ENCODE results near the gene JAK2.
"Not testable (repeated sequence)": the region's sequence is repeated elsewhere in the genome, so short reads cannot be mapped to it uniquely, and the experiment has no call there.

The JAK2 gene

GRCh38 chr9:5031941-5032340 lies 46.9 kb downstream of the JAK2 start:
- Histone ChIP-seq H3K36me3 (ENCODE audit: control insufficient read depth in 4 of 4, insufficient read depth in 4 of 4, low read length in 3 of 4) (peaks cover 18 to 50% (median 21%) of the 10 kb centered on the region in 4 experiments), H3K9me3 (ENCODE audit: control extremely low read depth in 1 of 5, control insufficient read depth in 4 of 5, insufficient read depth in 2 of 5, low read depth in 1 of 5, low read length in 4 of 5) (peaks cover 0 to 11% (median 3%) of the 10 kb centered on the region in 5 experiments)
- CTCF ChIA-PET; H3K27me3 ChIP-seq (replicated peaks in 2 of 5; ENCODE audit: control insufficient read depth in 4 of 5, insufficient read depth in 5 of 5, low read length in 4 of 5); H3K4me3 ChIP-seq (ENCODE audit: control insufficient read depth in 1 of 7, extremely low read depth in 1 of 7, insufficient read depth in 4 of 7, low read depth in 2 of 7, low read length in 6 of 7); H3K4me1 ChIP-seq (ENCODE audit: control extremely low read depth in 1 of 4, control insufficient read depth in 4 of 4, insufficient read depth in 4 of 4, low read length in 3 of 4); POLR2A ChIA-PET; H3K27ac ChIP-seq (ENCODE audit: insufficient read depth in 1 of 2, low read depth in 1 of 2, low read length in 2 of 2, poor library complexity in 1 of 2, severe bottlenecking in 2 of 2); DNase-seq: not testable (repeated sequence)
- WGBS (ENCODE audit: insufficient coverage): over 99% methylated on average over 19 of the region's 19 CpGs

- Histone ChIP-seq H3K36me3 (ENCODE audit: control insufficient read depth in 4 of 4, insufficient read depth in 4 of 4, low read length in 3 of 4) (peaks cover 12 to 44% (median 28%) of the 10 kb centered on the region in 4 experiments), H3K27me3 (replicated peaks in 2 of 5; ENCODE audit: control insufficient read depth in 4 of 5, insufficient read depth in 5 of 5, low read length in 4 of 5) (no peaks in the 10 kb centered on the region), H3K27ac (ENCODE audit: insufficient read depth in 1 of 2, low read depth in 1 of 2, low read length in 2 of 2, poor library complexity in 1 of 2, severe bottlenecking in 2 of 2) (no peak overlapping the region), H3K4me1 (ENCODE audit: control extremely low read depth in 1 of 4, control insufficient read depth in 4 of 4, insufficient read depth in 4 of 4, low read length in 3 of 4) (no peaks in the 10 kb centered on the region), H3K9me3 (ENCODE audit: control extremely low read depth in 1 of 5, control insufficient read depth in 4 of 5, insufficient read depth in 2 of 5, low read depth in 1 of 5, low read length in 4 of 5) (peaks cover 1 to 22% (median 16%) of the 10 kb centered on the region in 5 experiments), H3K4me3 (ENCODE audit: control insufficient read depth in 1 of 7, extremely low read depth in 1 of 7, insufficient read depth in 4 of 7, low read depth in 2 of 7, low read length in 6 of 7) (no peak overlapping the region)
- ChIA-PET POLR2A (no interaction called here), CTCF (no interaction called here)
- no peak for DNase-seq
- WGBS (ENCODE audit: insufficient coverage): 97% methylated on average over 36 of the region's 47 CpGs
Measured at GRCh38 chr9:5040730-5041389, 55.8 kb downstream of the JAK2 start.

DNA sequence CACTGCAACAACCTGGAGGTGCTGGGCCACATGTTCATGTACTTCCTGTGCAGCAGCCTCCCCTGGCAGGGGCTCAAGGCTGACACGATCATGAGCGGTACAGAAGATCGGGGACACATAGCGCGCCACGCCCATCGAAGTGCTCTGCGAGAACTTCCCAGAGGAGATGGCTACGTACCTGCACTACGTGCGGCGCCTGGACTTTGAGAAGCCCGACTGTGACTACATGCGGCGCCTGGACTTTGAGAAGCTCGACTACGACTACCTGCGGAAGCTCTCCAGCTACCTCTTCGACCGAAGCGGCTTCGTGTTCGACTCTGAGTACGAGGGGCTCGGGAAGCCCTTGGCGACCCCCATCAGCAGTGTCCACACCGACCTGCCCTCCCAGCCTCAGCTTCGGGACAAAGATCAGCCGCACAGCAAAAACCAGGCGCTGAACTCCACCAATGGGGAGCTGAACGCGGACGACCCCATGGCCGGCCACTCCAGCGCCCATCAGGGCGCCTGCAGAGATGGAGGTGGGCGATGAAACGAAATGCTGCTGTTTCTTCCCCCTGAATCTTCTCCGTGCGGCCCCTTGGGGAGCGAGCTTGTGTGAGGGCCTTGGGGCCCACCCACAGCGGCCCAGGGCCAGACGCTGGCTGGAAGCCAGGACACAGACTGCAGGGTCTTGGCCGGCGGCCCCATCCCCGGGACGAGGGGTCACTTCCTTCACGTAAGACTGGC lies 56.5 kb downstream of the JAK2 start:
- 98% methylated on average over 42 of the region's 48 CpGs for WGBS (ENCODE audit: insufficient coverage)
- no peak for DNase-seq

DNA sequence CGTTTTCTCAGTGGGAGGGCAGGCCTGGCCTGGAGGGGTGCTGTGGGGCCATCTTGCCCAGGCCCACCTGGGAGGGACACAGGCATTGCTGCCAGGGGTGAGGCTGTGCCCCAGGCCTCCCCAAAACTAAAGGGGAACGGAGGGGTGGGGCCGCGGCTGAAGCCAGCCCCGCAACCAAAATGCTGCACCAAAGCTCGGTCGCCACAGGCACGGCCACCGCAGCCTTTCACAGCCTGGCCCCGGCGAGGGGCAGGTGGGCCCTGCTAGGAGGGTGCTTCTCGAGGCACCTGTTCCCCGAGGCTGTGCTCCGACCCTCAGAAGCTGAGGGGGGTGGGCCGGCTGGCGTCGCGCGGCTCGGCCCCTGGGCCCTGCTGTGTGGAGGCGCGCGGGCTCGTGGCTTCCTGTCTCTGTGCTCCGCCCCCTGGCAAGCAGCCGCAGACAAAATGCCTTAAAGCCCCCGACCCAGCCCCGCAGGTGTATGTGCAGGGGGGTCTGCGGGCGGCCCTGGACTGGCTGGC lies 57.6 kb downstream of the JAK2 start:
- peak in 1 of 3 donors; percentile 16 for DNase-seq
- CTCF ChIA-PET: no interaction called here
- WGBS (ENCODE audit: insufficient coverage): 87% methylated on average over 30 of the region's 30 CpGs

More for the DNA sequence above, 56.5 kb downstream of the JAK2 start:
- peaks cover 1 to 22% (median 16%) of the 10 kb centered on the region in 5 experiments for H3K9me3 ChIP-seq (ENCODE audit: control extremely low read depth in 1 of 5, control insufficient read depth in 4 of 5, insufficient read depth in 2 of 5, low read depth in 1 of 5, low read length in 4 of 5)
- H3K27ac ChIP-seq (ENCODE audit: insufficient read depth in 1 of 2, low read depth in 1 of 2, low read length in 2 of 2, poor library complexity in 1 of 2, severe bottlenecking in 2 of 2): no peak overlapping the region
- CTCF ChIA-PET: no interaction called here
- H3K36me3 ChIP-seq (ENCODE audit: control insufficient read depth in 4 of 4, insufficient read depth in 4 of 4, low read length in 3 of 4): peaks cover 16 to 49% (median 29%) of the 10 kb centered on the region in 4 experiments
- no peaks in the 10 kb centered on the region for H3K27me3 ChIP-seq (replicated peaks in 2 of 5; ENCODE audit: control insufficient read depth in 4 of 5, insufficient read depth in 5 of 5, low read length in 4 of 5)
- H3K4me1 ChIP-seq (ENCODE audit: control extremely low read depth in 1 of 4, control insufficient read depth in 4 of 4, insufficient read depth in 4 of 4, low read length in 3 of 4): no peaks in the 10 kb centered on the region
- H3K4me3 ChIP-seq (ENCODE audit: control insufficient read depth in 1 of 7, extremely low read depth in 1 of 7, insufficient read depth in 4 of 7, low read depth in 2 of 7, low read length in 6 of 7): peak overlapping the region in 1 of 7 experiments; percentile 25
- POLR2A ChIA-PET: no interaction called here

GRCh38 chr9:5043381-5043780 lies 58.3 kb downstream of the JAK2 start:
- Histone ChIP-seq H3K9me3 (ENCODE audit: control extremely low read depth in 1 of 5, control insufficient read depth in 4 of 5, insufficient read depth in 2 of 5, low read depth in 1 of 5, low read length in 4 of 5) (peaks cover 1 to 22% (median 16%) of the 10 kb centered on the region in 5 experiments), H3K4me1 (ENCODE audit: control extremely low read depth in 1 of 4, control insufficient read depth in 4 of 4, insufficient read depth in 4 of 4, low read length in 3 of 4) (no peaks in the 10 kb centered on the region), H3K27ac (ENCODE audit: insufficient read depth in 1 of 2, low read depth in 1 of 2, low read length in 2 of 2, poor library complexity in 1 of 2, severe bottlenecking in 2 of 2) (no peak overlapping the region), H3K4me3 (ENCODE audit: control insufficient read depth in 1 of 7, extremely low read depth in 1 of 7, insufficient read depth in 4 of 7, low read depth in 2 of 7, low read length in 6 of 7) (no peak overlapping the region), H3K27me3 (replicated peaks in 2 of 5; ENCODE audit: control insufficient read depth in 4 of 5, insufficient read depth in 5 of 5, low read length in 4 of 5) (no peaks in the 10 kb centered on the region), H3K36me3 (ENCODE audit: control insufficient read depth in 4 of 4, insufficient read depth in 4 of 4, low read length in 3 of 4) (peaks cover 16 to 51% (median 29%) of the 10 kb centered on the region in 4 experiments)
- ChIA-PET CTCF (no interaction called here), POLR2A (no interaction called here)
- no peak for DNase-seq
- no CpG with 5 or more reads among the region's 3 CpGs for WGBS (ENCODE audit: insufficient coverage)

More for the DNA sequence above, 57.6 kb downstream of the JAK2 start:
- Histone ChIP-seq H3K27me3 (replicated peaks in 2 of 5; ENCODE audit: control insufficient read depth in 4 of 5, insufficient read depth in 5 of 5, low read length in 4 of 5) (no peaks in the 10 kb centered on the region), H3K4me3 (ENCODE audit: control insufficient read depth in 1 of 7, extremely low read depth in 1 of 7, insufficient read depth in 4 of 7, low read depth in 2 of 7, low read length in 6 of 7) (no peak overlapping the region), H3K9me3 (ENCODE audit: control extremely low read depth in 1 of 5, control insufficient read depth in 4 of 5, insufficient read depth in 2 of 5, low read depth in 1 of 5, low read length in 4 of 5) (peaks cover 1 to 22% (median 16%) of the 10 kb centered on the region in 5 experiments), H3K27ac (ENCODE audit: insufficient read depth in 1 of 2, low read depth in 1 of 2, low read length in 2 of 2, poor library complexity in 1 of 2, severe bottlenecking in 2 of 2) (no peak overlapping the region), H3K36me3 (ENCODE audit: control insufficient read depth in 4 of 4, insufficient read depth in 4 of 4, low read length in 3 of 4) (peaks cover 16 to 51% (median 29%) of the 10 kb centered on the region in 4 experiments), H3K4me1 (ENCODE audit: control extremely low read depth in 1 of 4, control insufficient read depth in 4 of 4, insufficient read depth in 4 of 4, low read length in 3 of 4) (no peaks in the 10 kb centered on the region)
- POLR2A ChIA-PET: no interaction called here

DNA sequence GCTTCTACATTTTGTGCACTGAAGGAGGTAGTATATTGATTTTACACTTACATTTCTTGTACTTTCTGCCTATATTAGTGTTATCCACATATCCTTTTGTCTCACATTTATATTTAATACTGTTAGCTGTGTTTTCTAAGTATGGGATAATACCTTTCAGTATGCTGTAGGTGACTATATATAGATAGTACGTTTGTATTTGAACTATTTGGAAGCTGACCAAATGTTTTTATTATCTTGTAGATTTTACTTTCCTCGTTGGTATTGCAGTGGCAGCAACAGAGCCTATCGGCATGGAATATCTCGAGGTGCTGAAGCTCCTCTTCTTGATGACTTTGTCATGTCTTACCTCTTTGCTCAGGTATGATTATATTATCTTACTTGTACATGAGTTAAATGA lies 59.1 kb downstream of the JAK2 start:
- no peak for DNase-seq

GRCh38 chr9:5052838-5053237 lies 67.8 kb downstream of the JAK2 start:
- ChIA-PET POLR2A (no interaction called here), CTCF (no interaction called here)
- no peaks in the 10 kb centered on the region for H3K9me3 ChIP-seq (ENCODE audit: control extremely low read depth in 1 of 5, control insufficient read depth in 4 of 5, insufficient read depth in 2 of 5, low read depth in 1 of 5, low read length in 4 of 5)
- peaks cover 4 to 35% (median 14%) of the 10 kb centered on the region in 4 experiments for H3K36me3 ChIP-seq (ENCODE audit: control insufficient read depth in 4 of 4, insufficient read depth in 4 of 4, low read length in 3 of 4)
- H3K4me3 ChIP-seq (ENCODE audit: control insufficient read depth in 1 of 7, extremely low read depth in 1 of 7, insufficient read depth in 4 of 7, low read depth in 2 of 7, low read length in 6 of 7): no peak overlapping the region
- H3K4me1 ChIP-seq (ENCODE audit: control extremely low read depth in 1 of 4, control insufficient read depth in 4 of 4, insufficient read depth in 4 of 4, low read length in 3 of 4): no peaks in the 10 kb centered on the region
- no peaks in the 10 kb centered on the region for H3K27me3 ChIP-seq (replicated peaks in 2 of 5; ENCODE audit: control insufficient read depth in 4 of 5, insufficient read depth in 5 of 5, low read length in 4 of 5)
- no peak overlapping the region for H3K27ac ChIP-seq (ENCODE audit: insufficient read depth in 1 of 2, low read depth in 1 of 2, low read length in 2 of 2, poor library complexity in 1 of 2, severe bottlenecking in 2 of 2)
- DNase-seq: no peak
- no CpG with 5 or more reads among the region's 1 CpG for WGBS (ENCODE audit: insufficient coverage)

More for the DNA sequence above, 59.1 kb downstream of the JAK2 start:
- H3K9me3 ChIP-seq (ENCODE audit: control extremely low read depth in 1 of 5, control insufficient read depth in 4 of 5, insufficient read depth in 2 of 5, low read depth in 1 of 5, low read length in 4 of 5): peaks cover under 1 to 22% (median 16%) of the 10 kb centered on the region in 5 experiments
- H3K27ac ChIP-seq (ENCODE audit: insufficient read depth in 1 of 2, low read depth in 1 of 2, low read length in 2 of 2, poor library complexity in 1 of 2, severe bottlenecking in 2 of 2): no peak overlapping the region
- POLR2A ChIA-PET: no interaction called here
- CTCF ChIA-PET: no interaction called here
- H3K4me1 ChIP-seq (ENCODE audit: control extremely low read depth in 1 of 4, control insufficient read depth in 4 of 4, insufficient read depth in 4 of 4, low read length in 3 of 4): no peaks in the 10 kb centered on the region
- H3K4me3 ChIP-seq (ENCODE audit: control insufficient read depth in 1 of 7, extremely low read depth in 1 of 7, insufficient read depth in 4 of 7, low read depth in 2 of 7, low read length in 6 of 7): no peak overlapping the region
- 94% methylated on average over 2 of the region's 4 CpGs for WGBS (ENCODE audit: insufficient coverage)
- no peaks in the 10 kb centered on the region for H3K27me3 ChIP-seq (replicated peaks in 2 of 5; ENCODE audit: control insufficient read depth in 4 of 5, insufficient read depth in 5 of 5, low read length in 4 of 5)
- peaks cover 16 to 46% (median 29%) of the 10 kb centered on the region in 4 experiments for H3K36me3 ChIP-seq (ENCODE audit: control insufficient read depth in 4 of 4, insufficient read depth in 4 of 4, low read length in 3 of 4)
